Measurements from ENCODE around the gene ELK1. TPM values are rescaled to one million over a fixed set of nuclear protein-coding genes. Genes with fewer than 3 reads are reported as not detected.

ELK1 gene
- total and polyA plus RNA-seq, 8 donors, result 23.1 to 35.2 (median 27.8) TPM

GRCh38 chrX:47634871-47635575 lies 15.3 kb downstream of the ELK1 start:
- ATAC-seq (no peak), DNase-seq (no peak)
- Histone ChIP-seq H3K27ac (peak overlapping the region in 1 of 2 donors; percentile 33), H3K36me3 (peaks cover 0 to 31% of the 10 kb centered on the region in 2 donors), H3K4me3 (no peak overlapping the region), H3K4me1 (peaks cover 0 to 29% of the 10 kb centered on the region in 2 donors), H3K9me3 (no peaks in the 10 kb centered on the region), H3K27me3 (no peaks in the 10 kb centered on the region)
- intact Hi-C loops (cut with DNase I), result no loop called here
- TF ChIP-seq CTCF (IDR thresholded peaks at IDR 0.05), result no peak

- Histone ChIP-seq H3K27ac (peak overlapping the region in 1 of 2 donors; percentile 33), H3K27me3 (no peaks in the 10 kb centered on the region), H3K36me3 (peaks cover 0 to 21% of the 10 kb centered on the region in 2 donors), H3K4me1 (peaks cover 0 to 32% of the 10 kb centered on the region in 2 donors), H3K4me3 (no peak overlapping the region), H3K9me3 (no peaks in the 10 kb centered on the region)
- TF ChIP-seq CTCF (IDR thresholded peaks at IDR 0.05), result no peak
- intact Hi-C loops (cut with DNase I), result no loop called here
- ATAC-seq, result no peak
- DNase-seq, result no peak
Measured at GRCh38 chrX:47633689-47634590, 16.4 kb downstream of the ELK1 start.

GRCh38 chrX:47632666-47633065 lies 17.7 kb downstream of the ELK1 start:
- DNase-seq, result no peak
- H3K36me3 ChIP-seq, result peaks cover 0 to 13% of the 10 kb centered on the region in 2 donors
- intact Hi-C loops (cut with DNase I), result no loop called here
- H3K27ac ChIP-seq, result peak overlapping the region in 1 of 2 donors; percentile 33
- no peaks in the 10 kb centered on the region for H3K9me3 ChIP-seq
- TF ChIP-seq CTCF (IDR thresholded peaks at IDR 0.05), result no peak
- ATAC-seq, result no peak
- no peaks in the 10 kb centered on the region for H3K27me3 ChIP-seq
- no peak overlapping the region for H3K4me3 ChIP-seq
- H3K4me1 ChIP-seq, result peaks cover 0 to 33% of the 10 kb centered on the region in 2 donors

DNA sequence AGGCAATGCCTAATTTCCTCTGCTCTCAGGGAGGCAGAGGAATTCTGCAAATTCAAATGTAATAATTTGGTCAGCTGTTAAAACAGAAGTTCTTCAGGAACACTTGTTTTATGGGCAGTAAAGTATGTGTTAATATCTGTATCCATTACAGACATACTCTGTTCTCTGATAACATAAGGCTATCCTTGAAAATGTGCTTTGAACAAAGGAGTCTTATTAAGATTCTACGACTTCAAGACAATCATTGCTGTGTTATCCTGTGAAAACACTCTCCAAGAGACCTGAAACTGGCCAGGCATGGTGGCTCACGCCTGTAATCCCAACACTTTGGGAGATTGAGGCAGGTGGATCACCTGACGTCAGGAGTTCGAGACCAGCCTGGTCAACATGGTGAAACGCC lies 18.7 kb downstream of the ELK1 start:
- no peak for TF ChIP-seq CTCF (IDR thresholded peaks at IDR 0.05)
- no peaks in the 10 kb centered on the region for H3K27me3 ChIP-seq
- H3K4me1 ChIP-seq, result peaks cover 0 to 33% of the 10 kb centered on the region in 2 donors
- peaks cover 0 to 8% of the 10 kb centered on the region in 2 donors for H3K36me3 ChIP-seq
- no peak overlapping the region for H3K27ac ChIP-seq
- intact Hi-C loops (cut with DNase I), result no loop called here
- ATAC-seq (no peak), DNase-seq (no peak)
- H3K9me3 ChIP-seq, result no peaks in the 10 kb centered on the region
- H3K4me3 ChIP-seq, result no peak overlapping the region

All from left lung (tissue), 10 donors.